GM21526 (cell line): ENCODE results near the gene GPR107.

Source experiments
- ATAC-seq: cut with Tn5 transposase; IDR thresholded peaks from one replicate; pipeline ENCODE4 v1.9.1; 2021; ENCODE audit warnings: moderate library complexity; ENCODE audit not compliant: unreplicated experiment, low FRiP score

GPR107 gene

DNA sequence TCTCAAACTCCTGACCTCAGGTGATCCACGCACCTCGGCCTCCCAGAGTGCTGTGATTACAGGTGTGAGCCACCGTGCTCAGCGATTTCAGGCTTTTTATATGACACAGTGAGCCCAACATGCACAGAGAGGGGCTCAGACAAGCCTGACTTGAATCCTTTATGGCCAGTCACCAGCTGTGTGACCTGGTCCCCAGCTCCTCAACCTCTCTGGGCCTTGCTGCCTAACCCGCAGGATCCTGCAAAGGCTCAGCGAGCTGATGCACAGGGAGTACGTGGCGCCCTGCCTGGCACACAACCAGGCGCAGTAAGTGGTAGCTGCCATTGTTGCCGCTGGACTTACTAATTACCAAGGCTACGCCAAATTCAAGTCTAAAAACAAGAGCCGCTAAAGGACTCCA, 101.9 kb downstream of the GPR107 start:
- no peak for ATAC-seq

DNA sequence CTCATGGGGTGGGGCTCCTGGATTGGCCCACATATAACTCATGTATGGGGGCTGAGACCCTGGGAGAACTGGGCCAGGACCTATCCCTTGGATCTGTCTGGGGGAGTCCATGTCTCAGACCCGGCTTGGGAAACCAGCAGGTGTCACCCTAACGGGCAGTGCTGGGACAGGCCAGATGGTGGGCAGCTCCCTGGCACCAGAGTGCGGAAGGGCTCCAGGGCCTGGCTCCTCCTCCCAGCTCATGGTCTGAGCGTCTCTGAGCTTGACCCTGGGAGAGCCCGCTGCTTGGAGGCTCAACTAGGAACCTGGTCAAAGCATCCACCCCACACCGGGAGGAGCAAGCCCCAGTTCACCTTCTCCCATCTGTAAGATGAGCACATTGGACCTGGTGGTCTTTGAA, 103.0 kb downstream of the GPR107 start:
- ATAC-seq, result no peak

DNA sequence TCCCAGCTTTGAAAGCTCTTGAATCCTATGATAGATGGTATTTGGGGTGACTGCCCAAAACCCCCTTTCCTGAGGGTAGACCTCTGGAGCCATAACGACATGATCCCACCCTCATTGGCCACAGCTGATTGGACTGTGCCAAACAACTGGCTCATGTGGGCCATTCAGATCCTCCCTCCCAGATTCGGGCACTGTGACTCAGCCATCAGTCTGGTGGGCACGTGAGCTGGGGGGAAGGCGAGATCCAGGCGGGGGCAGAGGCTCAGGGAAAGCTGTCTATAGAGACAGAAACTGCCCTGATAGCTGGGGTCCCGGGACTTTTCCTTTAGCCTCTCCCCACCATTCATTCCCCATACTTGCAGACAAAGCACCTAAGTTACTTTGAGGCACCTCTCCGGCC, 103.4 kb downstream of the GPR107 start:
- ATAC-seq, result no peak

DNA sequence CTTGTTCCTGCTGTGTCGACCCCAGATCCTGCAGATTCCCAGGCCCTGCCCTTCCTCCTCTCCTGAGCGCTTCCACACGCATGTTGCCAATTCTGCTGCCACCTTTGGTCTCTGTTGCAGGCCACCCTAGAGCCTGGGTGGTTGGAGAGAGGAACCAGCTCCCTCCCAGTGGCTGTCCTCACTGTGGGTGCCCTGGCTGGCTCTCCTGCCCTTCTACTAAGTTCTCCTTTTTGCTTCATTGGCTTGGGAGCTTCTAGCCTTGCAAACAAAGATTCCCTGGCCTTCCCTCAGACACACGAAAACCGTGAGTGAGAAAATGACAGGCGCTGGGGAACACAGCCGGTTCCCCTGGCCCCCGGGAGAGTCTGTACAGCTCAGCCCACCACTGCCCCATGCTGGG, 104.3 kb downstream of the GPR107 start:
- ATAC-seq, result no peak

DNA sequence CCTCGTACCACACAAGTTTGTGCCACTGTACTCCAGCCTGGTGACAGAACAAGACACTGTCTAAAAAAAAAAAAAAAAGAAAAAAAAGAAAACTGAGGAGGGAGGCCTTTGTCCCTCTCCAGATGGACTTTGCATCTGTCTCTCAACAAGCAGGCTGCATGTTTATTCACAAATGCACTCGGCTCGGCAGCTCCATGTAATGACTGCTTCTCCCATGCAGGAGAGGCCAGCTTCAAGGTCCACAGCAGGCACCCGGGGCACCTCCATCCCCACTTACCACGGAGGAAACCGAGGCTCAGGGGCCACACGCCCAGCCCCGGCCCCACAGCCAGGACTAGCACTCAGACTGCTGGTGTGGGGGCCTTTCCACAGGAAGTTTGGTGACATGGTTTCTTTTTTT, 105.4 kb downstream of the GPR107 start:
- no peak for ATAC-seq

DNA sequence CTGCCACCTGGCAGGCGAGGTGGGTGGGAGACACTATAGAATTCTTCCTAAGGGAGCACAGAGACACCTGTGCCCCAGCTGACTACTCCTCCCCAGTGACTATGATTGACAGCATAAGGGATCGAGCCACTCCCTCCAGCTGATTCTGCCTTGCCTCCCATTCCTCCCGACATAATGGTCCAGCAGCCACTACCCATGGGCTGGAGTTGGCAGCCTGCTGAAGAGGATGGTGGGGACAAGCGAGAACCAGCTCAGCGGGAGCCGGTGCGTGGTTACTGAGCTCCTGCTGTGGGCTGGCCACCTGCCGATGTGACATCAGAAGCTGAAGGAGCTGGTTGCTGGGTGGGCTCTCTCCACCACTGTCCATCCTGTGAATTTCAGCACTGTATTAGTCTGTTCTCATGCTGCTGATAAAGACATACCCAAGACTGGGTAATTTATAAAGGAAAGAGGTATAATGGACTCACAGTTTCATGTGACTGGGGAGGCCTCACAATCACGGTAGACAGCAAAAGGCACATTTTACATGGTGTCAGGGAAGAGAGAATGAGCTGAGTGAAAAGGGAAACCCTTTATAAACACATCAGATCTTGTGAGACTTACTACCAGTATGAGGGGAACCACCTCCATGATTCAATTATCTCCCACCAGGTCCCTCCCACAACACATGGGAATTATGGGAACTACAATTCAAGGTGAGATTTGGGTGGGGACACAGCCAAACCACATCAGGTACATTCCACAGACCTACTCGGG, 106.4 kb downstream of the GPR107 start:
- ATAC-seq, result no peak

DNA sequence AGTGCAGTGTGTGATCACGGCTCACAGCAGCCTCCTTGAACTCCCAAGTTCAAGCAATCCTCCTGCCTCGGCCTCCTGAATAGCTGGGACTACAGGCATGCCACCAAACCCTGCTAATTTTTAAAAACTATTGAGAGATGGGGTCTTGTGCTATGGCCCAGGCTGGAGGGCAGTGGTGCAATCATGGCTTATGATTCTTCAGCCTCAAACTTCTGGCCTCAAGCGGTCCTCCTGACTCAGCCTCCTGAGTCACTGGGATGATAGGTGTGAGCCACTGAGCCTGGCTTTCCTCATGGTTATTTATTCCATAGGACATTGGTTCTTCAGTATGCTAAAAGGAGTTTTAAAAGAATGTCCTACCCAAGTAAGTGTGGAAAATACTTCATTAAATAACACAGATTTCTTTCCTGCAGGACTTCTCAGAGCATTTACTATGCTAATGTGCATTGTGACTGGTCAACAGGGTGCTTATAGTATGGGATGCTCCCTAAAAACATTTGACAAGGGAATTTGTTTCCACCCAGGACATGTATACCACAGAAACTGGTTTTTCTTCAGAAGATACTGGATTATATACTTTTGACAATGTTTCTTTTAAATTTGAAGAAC, 107.3 kb downstream of the GPR107 start:
- no peak for ATAC-seq

DNA sequence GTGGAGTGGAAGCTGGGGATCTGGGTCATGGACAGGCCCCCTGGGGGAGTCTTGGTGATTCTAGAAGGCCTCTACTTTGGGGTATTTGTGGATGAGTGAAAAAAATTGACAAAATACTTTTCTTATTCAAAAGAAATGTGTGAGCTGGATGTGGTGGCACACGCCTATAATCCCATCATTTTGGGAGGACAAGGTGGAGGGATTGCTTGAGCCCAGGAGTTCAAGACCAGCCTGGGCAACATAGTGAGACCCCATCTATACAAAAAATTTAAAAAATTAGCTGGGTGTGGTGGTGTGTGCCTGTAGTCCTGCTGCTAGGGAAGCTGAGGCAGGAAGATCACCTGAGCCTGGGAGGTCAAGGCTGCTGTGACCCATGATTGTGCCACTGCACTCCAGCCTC, 111.9 kb downstream of the GPR107 start:
- no peak for ATAC-seq

DNA sequence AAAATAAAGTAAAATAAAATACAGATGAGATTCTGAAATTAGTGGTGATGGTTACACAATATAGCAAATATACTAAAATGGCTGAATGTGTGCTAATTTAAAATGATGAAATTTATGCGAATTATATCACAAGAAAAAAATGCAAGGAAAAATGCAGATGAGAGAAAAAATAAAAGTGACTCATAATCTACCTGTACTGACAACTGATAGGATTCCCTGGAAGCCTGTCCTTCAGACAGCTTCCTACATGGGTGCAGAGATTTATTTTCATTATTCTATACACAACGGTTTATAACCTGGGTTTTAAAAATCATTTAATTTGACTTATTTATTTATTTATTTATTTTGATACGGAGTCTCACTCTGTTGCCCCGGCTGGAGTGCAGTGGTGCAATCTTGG, 112.7 kb downstream of the GPR107 start:
- no peak for ATAC-seq

DNA sequence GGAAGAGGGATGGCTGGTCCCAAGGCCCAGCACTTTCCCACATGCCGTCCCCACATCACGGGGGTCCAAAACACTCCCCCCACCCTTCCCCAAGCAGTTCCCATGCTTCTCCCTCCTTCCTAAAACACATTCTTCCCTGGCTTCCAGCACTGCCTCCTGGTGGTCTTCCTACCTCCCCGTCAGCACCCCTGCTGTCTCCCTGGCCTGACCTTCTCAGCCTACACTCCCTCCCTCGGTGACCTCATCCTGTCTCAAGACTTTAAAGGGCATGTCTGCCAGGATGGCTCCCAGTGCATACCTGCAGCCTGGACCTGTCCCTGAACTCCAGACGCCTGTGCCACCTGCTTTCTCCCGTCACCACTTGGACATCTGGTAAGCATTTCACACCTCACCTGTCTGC, 114.2 kb downstream of the GPR107 start:
- no peak for ATAC-seq

DNA sequence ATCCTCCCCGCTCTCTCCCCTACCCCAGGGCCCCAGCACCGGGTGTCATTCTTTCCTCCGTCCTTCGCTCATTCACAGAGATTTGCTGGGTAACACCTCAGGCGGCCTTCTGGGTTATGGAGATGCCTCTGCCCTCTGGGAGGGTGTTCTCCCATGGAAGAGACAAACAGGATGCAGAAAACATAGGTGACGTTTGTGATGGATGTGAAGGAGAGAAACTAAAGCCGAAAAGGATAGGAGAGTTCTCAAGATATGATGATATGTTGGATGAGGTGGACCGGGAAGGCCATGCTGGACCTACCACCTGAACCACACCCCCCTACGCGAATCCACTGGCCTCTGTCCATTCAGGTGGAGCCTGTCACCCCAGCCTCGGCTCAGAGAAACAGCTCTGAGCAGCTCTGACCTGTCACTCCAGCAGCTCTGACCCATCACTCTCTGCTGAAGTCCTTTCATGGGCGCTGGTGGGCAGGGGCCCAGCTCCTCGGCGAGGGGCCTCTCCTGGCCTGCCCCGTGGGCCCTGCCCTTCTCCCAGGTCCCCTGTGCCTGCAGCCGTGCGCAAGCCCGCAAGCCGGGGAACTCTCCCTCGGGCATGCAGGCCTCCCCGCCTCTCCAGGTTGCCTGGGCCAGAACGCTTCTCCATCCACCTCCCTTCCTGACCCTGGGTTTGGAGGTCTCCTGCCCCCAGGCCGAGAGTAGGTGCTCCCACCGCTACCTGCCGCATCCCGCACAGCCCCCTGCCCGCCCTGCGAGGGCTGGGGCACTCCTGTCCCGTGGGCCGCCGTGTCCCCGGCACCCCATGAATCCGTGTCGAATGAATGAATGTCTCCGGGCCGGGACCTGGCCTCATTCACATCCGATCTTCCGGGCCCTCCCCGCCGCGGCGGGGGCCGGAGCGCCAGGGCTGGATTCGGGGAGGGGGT, 117.8 kb downstream of the GPR107 start:
- ATAC-seq, result no peak

DNA sequence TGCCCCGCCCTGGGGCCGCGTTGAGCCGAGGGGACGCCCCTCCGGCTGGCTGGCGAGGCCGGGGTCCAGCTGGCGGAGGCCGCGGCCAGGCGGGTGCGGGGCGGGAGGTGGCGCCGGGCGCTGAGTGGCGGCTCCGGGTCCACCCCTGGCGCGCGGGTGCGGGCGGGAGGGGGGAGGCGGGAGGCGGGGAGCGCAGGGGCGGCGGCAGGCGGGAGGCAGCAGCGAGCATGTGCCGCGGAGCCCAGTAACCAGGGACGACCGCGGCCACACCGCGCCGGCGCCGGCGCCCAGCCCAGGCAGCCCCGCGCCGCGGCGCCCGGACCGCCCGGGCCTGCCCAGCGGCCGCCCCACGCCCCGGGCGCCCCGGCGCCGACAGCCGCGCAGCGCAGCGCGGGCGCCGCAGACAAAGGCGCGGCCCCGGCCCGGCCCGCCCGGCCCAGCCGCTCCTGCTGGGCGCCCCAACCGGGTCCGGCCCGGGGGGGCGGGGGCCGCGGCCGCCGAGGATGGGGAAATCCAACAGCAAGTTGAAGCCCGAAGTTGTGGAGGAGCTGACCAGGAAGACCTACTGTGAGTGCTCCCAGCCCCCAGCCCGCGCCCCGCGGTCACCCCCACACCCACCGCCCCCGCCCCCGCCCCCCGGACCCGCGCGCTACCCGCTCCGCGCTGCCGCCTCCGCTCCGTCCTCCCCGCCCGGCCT, 118.6 kb downstream of the GPR107 start, which contains the start of gene NCS1:
NCS1 (plus strand) TSS at position 244 of the 697 bp plus-strand sequence; CDS start at position 504, 260 bp downstream.
- no peak for ATAC-seq

DNA sequence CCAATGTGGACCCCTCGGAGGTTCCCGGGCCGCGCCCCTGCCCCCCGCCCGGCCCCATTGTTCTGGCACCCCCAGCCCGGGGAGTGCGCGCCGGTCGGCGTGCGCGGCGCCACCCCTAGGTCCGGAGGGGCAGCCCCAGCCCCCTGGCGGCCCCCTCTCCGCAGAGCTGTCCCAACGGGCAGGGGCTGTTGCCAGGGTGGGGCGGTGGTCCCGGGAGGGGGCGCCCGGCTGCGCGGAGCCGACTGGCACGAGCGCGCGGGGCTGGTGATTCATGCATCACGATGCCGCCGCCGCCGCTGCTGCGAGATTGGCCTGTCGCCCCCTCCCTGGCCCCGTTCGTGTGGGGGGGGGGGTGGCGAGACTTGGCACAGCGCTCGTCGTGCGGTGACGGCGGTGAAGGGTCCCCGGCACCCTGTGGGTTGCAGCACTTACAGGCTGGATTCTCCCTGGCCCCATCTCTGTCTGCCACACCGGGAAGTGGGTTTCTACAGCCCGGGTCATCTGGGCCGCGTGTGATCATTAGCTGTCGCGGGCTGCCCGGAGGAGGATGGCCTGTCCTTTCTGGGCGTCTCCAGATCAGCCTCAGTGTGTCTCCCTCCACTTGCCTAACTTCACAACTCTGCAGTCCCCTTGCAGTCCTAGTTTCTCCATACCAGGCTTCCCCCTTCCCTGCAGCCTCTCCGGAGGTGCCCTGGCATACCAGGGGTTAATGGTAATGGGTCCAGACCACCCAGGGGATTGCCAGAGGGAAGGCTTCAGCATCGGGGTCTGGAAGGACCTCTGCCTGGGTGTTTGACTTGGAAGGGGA, 119.4 kb downstream of the GPR107 start:
- no peak for ATAC-seq

DNA sequence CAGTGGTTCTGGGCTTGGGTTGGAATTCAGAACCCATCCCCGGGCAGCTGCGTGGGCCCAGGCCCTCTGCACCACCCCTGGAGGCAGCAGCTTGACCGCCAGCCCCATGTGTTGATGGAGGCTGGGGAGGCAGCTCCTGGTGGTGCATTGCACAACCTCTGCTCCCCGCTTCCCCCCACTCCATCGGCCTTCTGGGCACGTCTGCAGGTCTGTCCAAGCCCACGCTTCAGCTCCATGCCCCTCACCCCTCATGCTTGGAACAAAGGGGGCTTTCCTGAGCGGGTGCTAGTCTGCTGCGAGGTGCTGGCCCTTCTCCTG, 119.9 kb downstream of the GPR107 start:
- no peak for ATAC-seq

DNA sequence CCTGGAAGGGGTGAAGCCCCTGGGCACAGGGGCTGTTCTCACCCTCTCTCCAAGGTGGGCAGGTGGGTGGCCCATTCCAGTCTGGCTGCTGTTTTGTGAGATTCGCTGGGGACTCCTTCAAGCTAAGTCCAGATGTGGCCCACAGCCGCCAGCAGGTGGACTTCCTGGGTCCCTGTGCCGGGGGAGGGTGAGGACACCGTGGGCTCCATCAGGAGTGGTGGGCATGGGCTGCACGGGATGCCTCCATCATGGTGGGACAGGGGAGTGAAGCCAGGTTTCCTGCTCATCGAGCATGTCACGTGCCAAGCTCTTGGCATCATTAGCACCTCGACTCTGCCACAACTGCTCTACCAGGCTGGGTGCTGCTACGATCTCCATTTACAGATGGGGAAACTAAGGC, 120.3 kb downstream of the GPR107 start:
- no peak for ATAC-seq

DNA sequence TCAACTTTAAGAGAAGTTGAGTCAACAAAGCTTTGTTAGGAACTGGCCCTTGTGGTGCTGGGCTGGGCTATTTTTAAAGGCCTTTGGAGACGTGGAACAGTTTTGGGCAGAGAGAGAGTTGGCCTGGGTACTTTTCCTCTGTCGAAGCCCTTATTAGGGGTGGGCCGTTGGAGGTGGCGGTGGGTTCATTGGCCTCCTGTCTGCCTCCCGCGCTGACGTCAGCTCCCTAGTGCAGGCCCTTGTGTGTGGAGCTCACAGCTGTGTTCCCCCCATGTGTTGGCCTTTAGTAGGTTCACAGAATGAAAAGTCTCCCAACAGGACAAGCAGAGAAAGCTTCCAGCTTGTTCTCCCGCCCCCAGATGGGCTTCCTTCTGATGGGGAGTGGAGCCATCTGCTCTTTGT, 121.2 kb downstream of the GPR107 start:
- ATAC-seq, result no peak

DNA sequence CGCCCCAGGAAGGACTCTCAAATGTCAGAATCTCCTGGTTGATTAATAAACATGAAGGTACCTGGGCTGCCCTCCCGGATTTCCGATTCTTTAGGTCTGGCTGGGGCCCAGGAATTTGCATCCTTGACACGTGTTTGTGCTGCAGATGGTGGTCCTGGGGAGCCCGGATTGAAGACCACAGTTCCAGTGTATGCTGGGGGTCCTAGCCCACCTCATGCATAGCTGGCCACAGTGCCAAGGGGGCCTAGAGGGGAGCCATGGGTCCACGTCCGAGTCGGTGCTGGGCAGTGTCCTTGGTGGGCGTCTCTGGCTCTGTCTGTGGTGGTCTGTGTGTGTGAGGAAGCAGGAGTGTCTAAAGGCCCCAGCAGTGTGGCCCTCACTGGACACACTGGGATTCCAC, 121.6 kb downstream of the GPR107 start:
- ATAC-seq, result no peak

DNA sequence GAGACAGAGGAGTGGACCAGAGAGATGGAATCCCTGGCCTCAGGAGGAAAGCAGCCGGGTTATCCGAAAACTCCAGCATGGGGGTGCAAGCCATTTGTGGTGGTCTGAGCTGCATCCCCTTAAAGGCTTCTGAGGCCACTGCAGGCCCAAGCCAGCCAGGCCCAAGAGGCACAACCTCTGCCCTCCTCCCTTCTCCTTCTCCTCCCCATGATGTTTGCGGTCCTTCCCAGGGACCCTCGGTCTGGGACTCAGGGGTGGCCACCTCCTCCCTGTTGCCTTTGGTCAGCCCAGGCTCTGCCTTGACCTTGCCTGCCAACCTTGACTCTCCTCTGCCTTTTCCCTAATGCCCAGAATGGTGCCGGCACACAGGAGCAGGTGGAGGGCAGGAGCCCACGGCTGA, 123.1 kb downstream of the GPR107 start:
- ATAC-seq, result no peak

DNA sequence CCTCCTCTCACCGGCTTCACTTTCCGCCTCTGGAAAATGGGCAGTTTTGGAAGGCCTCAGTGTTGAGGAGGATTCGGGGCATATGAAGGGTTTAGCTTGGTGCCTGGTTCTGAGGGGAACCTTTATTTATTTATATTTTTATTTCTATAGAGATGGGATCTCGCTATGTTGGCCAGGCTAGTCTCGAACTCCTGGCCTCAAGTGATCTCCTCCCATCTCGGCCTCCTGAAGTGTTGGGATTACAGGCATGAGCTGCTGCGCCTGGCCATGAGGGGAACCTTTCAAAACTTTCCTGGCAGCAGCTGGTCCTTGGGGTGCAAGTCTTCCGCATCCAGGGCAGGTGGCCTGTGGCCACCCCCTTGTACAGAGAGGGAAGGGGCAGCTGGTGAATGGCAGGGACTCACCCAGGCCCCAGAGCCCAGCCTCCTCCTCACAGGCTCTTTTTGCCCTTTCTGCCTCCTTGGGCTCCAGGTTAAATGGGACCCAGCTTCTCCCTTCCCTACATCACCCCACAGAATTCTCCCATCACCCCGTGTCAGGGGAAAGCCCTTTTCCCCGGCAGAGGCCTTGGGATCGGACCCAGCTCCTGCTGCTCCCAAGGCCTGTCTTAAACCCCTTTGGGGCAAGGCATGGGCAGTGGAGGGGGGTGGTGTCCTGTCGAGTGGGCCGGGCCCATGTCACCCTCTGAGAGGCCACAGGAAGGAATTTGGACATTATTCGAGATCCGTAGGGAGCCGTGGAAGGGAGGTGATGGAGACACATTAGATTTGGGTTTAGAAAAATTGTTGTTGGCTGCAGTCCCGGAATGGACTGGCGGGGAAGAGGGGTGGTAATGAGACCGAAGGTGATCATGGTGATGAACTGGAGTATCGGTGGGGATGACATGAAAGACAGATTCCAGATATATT, 124.4 kb downstream of the GPR107 start:
- no peak for ATAC-seq
